Measurements from ENCODE around the gene ABCA13. TPM values are rescaled to one million over a fixed set of nuclear protein-coding genes. Genes with fewer than 3 reads are reported as not detected.

The ABCA13 gene
- total RNA-seq, 1 donor from 2014 or later = not detected

GRCh38 chr7:48515171-48515570, 343.9 kb downstream of the ABCA13 start:
- DNase-seq (ENCODE audit: low read depth, low spot score) = no peak

GRCh38 chr7:48518092-48518491, 346.8 kb downstream of the ABCA13 start:
- no peak for DNase-seq (ENCODE audit: low read depth, low spot score)

GRCh38 chr7:48522692-48523091, 351.4 kb downstream of the ABCA13 start:
- no peak for DNase-seq (ENCODE audit: low read depth, low spot score)

- DNase-seq (ENCODE audit: low read depth, low spot score) = no peak
These were observed 354.8 kb downstream of the ABCA13 start for GRCh38 chr7:48525736-48526732.

GRCh38 chr7:48528646-48529045, 357.4 kb downstream of the ABCA13 start:
- no peak for DNase-seq (ENCODE audit: low read depth, low spot score)

GRCh38 chr7:48537561-48537960, 366.3 kb downstream of the ABCA13 start:
- no peak for DNase-seq (ENCODE audit: low read depth, low spot score)

GRCh38 chr7:48540746-48541145, 369.5 kb downstream of the ABCA13 start:
- DNase-seq (ENCODE audit: low read depth, low spot score) = no peak

- no peak for DNase-seq (ENCODE audit: low read depth, low spot score)
These were observed 377.4 kb downstream of the ABCA13 start for GRCh38 chr7:48548667-48549066.

GRCh38 chr7:48551652-48552051, 380.4 kb downstream of the ABCA13 start:
- DNase-seq (ENCODE audit: low read depth, low spot score) = no peak

GRCh38 chr7:48563334-48563733, 392.1 kb downstream of the ABCA13 start:
- DNase-seq (ENCODE audit: low read depth, low spot score) = no peak

GRCh38 chr7:48575516-48575915, 404.3 kb downstream of the ABCA13 start:
- DNase-seq (ENCODE audit: low read depth, low spot score) = no peak

- no peak for DNase-seq (ENCODE audit: low read depth, low spot score)
These were observed 416.2 kb downstream of the ABCA13 start for GRCh38 chr7:48587475-48587874.

- DNase-seq (ENCODE audit: low read depth, low spot score) = no peak
These were observed 423.1 kb downstream of the ABCA13 start for GRCh38 chr7:48594349-48594748.

GRCh38 chr7:48595756-48596155, 424.5 kb downstream of the ABCA13 start:
- DNase-seq (ENCODE audit: low read depth, low spot score) = no peak

- no peak for DNase-seq (ENCODE audit: low read depth, low spot score)
These were observed 439.4 kb downstream of the ABCA13 start for GRCh38 chr7:48610705-48611104.

- DNase-seq (ENCODE audit: low read depth, low spot score) = no peak
These were observed 440.7 kb downstream of the ABCA13 start for GRCh38 chr7:48611993-48612392.

- DNase-seq (ENCODE audit: low read depth, low spot score) = no peak
These were observed 446.2 kb downstream of the ABCA13 start for GRCh38 chr7:48617508-48617907.

- DNase-seq (ENCODE audit: low read depth, low spot score) = no peak
These were observed 446.7 kb downstream of the ABCA13 start for GRCh38 chr7:48617993-48618392.

- DNase-seq (ENCODE audit: low read depth, low spot score) = no peak
These were observed 449.8 kb downstream of the ABCA13 start for GRCh38 chr7:48621076-48621475.

- no peak for DNase-seq (ENCODE audit: low read depth, low spot score)
These were observed 455.9 kb downstream of the ABCA13 start for GRCh38 chr7:48627164-48627563.

- no peak for DNase-seq (ENCODE audit: low read depth, low spot score)
These were observed 457.6 kb downstream of the ABCA13 start for GRCh38 chr7:48628793-48629349.

GRCh38 chr7:48634116-48634632, 462.9 kb downstream of the ABCA13 start:
- DNase-seq (ENCODE audit: low read depth, low spot score) = no peak

- DNase-seq (ENCODE audit: low read depth, low spot score) = no peak
These were observed 464.5 kb downstream of the ABCA13 start for GRCh38 chr7:48635796-48636195.
